GM18502 (cell line): ENCODE results near the gene ERAP2.

Source experiments
- ATAC-seq: cut with Tn5 transposase; IDR thresholded peaks from one replicate; pipeline ENCODE4 v1.9.1; 2021; ENCODE audit warnings: mild to moderate bottlenecking; ENCODE audit not compliant: unreplicated experiment, poor library complexity

The ERAP2 gene

GRCh38 chr5:96957254-96958049 lies 81.2 kb downstream of the ERAP2 start:
- peak; percentile 61 for ATAC-seq

- no peak for ATAC-seq
These were observed 82.7 kb downstream of the ERAP2 start for GRCh38 chr5:96958977-96959376.

GRCh38 chr5:96961053-96961452 lies 84.8 kb downstream of the ERAP2 start:
- peak; percentile 54 for ATAC-seq

- no peak for ATAC-seq
These were observed 86.3 kb downstream of the ERAP2 start for GRCh38 chr5:96962540-96962991.

GRCh38 chr5:96963267-96963666 lies 87.0 kb downstream of the ERAP2 start:
- ATAC-seq: peak; percentile 66

- no peak for ATAC-seq
These were observed 90.5 kb downstream of the ERAP2 start for GRCh38 chr5:96966801-96967200.

GRCh38 chr5:96967400-96967799 lies 91.1 kb downstream of the ERAP2 start:
- ATAC-seq: no peak

- ATAC-seq: no peak
These were observed 91.8 kb downstream of the ERAP2 start for GRCh38 chr5:96968074-96968473.

- ATAC-seq: no peak
These were observed 92.3 kb downstream of the ERAP2 start for GRCh38 chr5:96968614-96969013.
